Astrocyte (in vitro differentiated cells and primary cell): ENCODE measurements around the gene SLC12A4. TPM values are rescaled to one million over a fixed set of nuclear protein-coding genes. Genes with fewer than 3 reads are reported as not detected.
"Not testable (repeated sequence)": the region's sequence is repeated elsewhere in the genome, so short reads cannot be mapped to it uniquely, and the experiment has no call there.

ENCODE experiments used
- DNase-seq: peaks from one replicate; pipeline ENCODE4 v3.0.0-alpha.2; 2010; ENCODE audit warnings: low read depth
- FAIRE-seq: peaks from 2 replicates; lab custom pipeline; 2011; peaks lifted over from hg19 to GRCh38; lab: Jason Lieb, UNC
- H2AFZ ChIP-seq: 2 replicates; pipeline ENCODE4 v1.6.0; 2012; ENCODE audit warnings: low read depth, low read length, inconsistent platforms
- H3K27ac ChIP-seq: 2 replicates; pipeline ENCODE4 v1.5.1; 2011; ENCODE audit warnings: low read depth, low read length, inconsistent platforms
- H3K27me3 ChIP-seq: 2 replicates; pipeline ENCODE4 v1.6.0; 2011; ENCODE audit warnings: low read length, inconsistent platforms; ENCODE audit not compliant: insufficient read depth
- H3K36me3 ChIP-seq: 2 replicates; pipeline ENCODE4 v1.5.1; 2011; ENCODE audit warnings: low read length, inconsistent platforms; ENCODE audit not compliant: insufficient read depth
- H3K4me1 ChIP-seq: 2 replicates; pipeline ENCODE4 v1.5.1; 2011; ENCODE audit warnings: low read length, inconsistent platforms; ENCODE audit not compliant: insufficient read depth
- H3K4me2 ChIP-seq: 2 replicates; pipeline ENCODE4 v1.6.0; 2012; ENCODE audit warnings: low read length, inconsistent platforms
- H3K4me3 ChIP-seq: 2 replicates; pipeline ENCODE4 v1.5.1; 2011; ENCODE audit warnings: low read depth, mild to moderate bottlenecking, low read length, inconsistent platforms; ENCODE audit not compliant: insufficient read depth
- H3K79me2 ChIP-seq: 2 replicates; pipeline ENCODE4 v1.6.0; 2012; ENCODE audit warnings: mild to moderate bottlenecking, low read length, inconsistent platforms; ENCODE audit not compliant: insufficient read depth
- H3K9ac ChIP-seq: 2 replicates; pipeline ENCODE4 v1.6.0; 2012; ENCODE audit warnings: mild to moderate bottlenecking, low read length, inconsistent platforms
- H3K9me3 ChIP-seq: 2 replicates; pipeline ENCODE4 v1.5.1; 2012; ENCODE audit warnings: low read depth, mild to moderate bottlenecking, low read length, inconsistent platforms; ENCODE audit not compliant: insufficient read depth
- H4K20me1 ChIP-seq: 2 replicates; pipeline ENCODE4 v1.6.0; 2012; ENCODE audit warnings: low read length, inconsistent platforms; ENCODE audit not compliant: insufficient read depth
- H3K27ac Mint-ChIP-seq: one replicate; pipeline ENCODE4 v1.8.0; 2021; ENCODE audit warnings: mild to moderate bottlenecking, mixed read lengths; ENCODE audit not compliant: unreplicated experiment
- H3K27me3 Mint-ChIP-seq: one replicate; pipeline ENCODE4 v1.8.0; 2021; ENCODE audit warnings: low read depth, mixed read lengths; ENCODE audit not compliant: unreplicated experiment
- H3K36me3 Mint-ChIP-seq: one replicate; pipeline ENCODE4 v1.8.0; 2021; ENCODE audit warnings: low read depth, mixed read lengths; ENCODE audit not compliant: unreplicated experiment
- H3K4me1 Mint-ChIP-seq: one replicate; pipeline ENCODE4 v1.8.0; 2021; ENCODE audit warnings: low read depth, mixed read lengths; ENCODE audit not compliant: unreplicated experiment
- H3K4me3 Mint-ChIP-seq: one replicate; pipeline ENCODE4 v1.8.0; 2021; ENCODE audit warnings: mild to moderate bottlenecking, moderate library complexity, mixed read lengths; ENCODE audit not compliant: unreplicated experiment
- H3K9me3 Mint-ChIP-seq: one replicate; pipeline ENCODE4 v1.8.0; 2021; ENCODE audit warnings: mild to moderate bottlenecking, mixed read lengths; ENCODE audit not compliant: unreplicated experiment
- CTCF ChIP-seq: IDR thresholded peaks from 2 replicates; pipeline ENCODE4 v1.5.1; 2011; ENCODE audit warnings: low read depth, mild to moderate bottlenecking, inconsistent platforms, low read length, moderate library complexity; ENCODE audit not compliant: insufficient read depth
- EZH2 ChIP-seq: IDR thresholded peaks from 2 replicates; pipeline ENCODE4 v1.6.1; 2012; ENCODE audit warnings: mild to moderate bottlenecking, low read length, inconsistent platforms; ENCODE audit not compliant: insufficient read depth
- total RNA-seq: library from RNA; stranded (reverse); gene quantifications from 2 replicates; pipeline ENCODE4 v1.2.1, GENCODE V29; 2021

SLC12A4 gene
- total RNA-seq, 1 donor from 2014 or later: 118 TPM

GRCh38 chr16:68013440-68013839 lies 45.0 kb upstream of the SLC12A4 start:
- H3K36me3 Mint-ChIP-seq: no peaks in the 10 kb centered on the region
- no peaks in the 10 kb centered on the region for H4K20me1 ChIP-seq
- H3K27me3 ChIP-seq: no peaks in the 10 kb centered on the region
- H3K4me1 ChIP-seq: no peaks in the 10 kb centered on the region
- H3K4me1 Mint-ChIP-seq: no peaks in the 10 kb centered on the region
- no peak overlapping the region for H3K9ac ChIP-seq
- H3K4me3 ChIP-seq: no peak overlapping the region
- H3K4me2 ChIP-seq: no peak overlapping the region
- no peaks in the 10 kb centered on the region for H3K9me3 ChIP-seq
- no peak overlapping the region for H2AFZ ChIP-seq
- H3K9me3 Mint-ChIP-seq: no peaks in the 10 kb centered on the region
- H3K4me3 Mint-ChIP-seq: no peak overlapping the region
- H3K27ac ChIP-seq: no peak overlapping the region
- TF ChIP-seq CTCF (no peak), EZH2 (no peak)
- peaks cover 9% of the 10 kb centered on the region for H3K27me3 Mint-ChIP-seq
- H3K79me2 ChIP-seq: no peaks in the 10 kb centered on the region
- DNase-seq: no peak
- H3K27ac Mint-ChIP-seq: no peak overlapping the region
- FAIRE-seq: no peak
- H3K36me3 ChIP-seq: no peaks in the 10 kb centered on the region

GRCh38 chr16:68009872-68010271 lies 41.4 kb upstream of the SLC12A4 start:
- not testable (repeated sequence) for H3K4me3 Mint-ChIP-seq, H3K4me1 Mint-ChIP-seq, H3K9ac ChIP-seq, H3K4me1 ChIP-seq, H3K79me2 ChIP-seq, H3K36me3 ChIP-seq, H4K20me1 ChIP-seq, H2AFZ ChIP-seq, FAIRE-seq, H3K4me3 ChIP-seq, H3K4me2 ChIP-seq, H3K36me3 Mint-ChIP-seq, H3K27me3 Mint-ChIP-seq, H3K27ac Mint-ChIP-seq, DNase-seq, H3K27me3 ChIP-seq, H3K9me3 ChIP-seq, H3K9me3 Mint-ChIP-seq, H3K27ac ChIP-seq

GRCh38 chr16:68009157-68009735 lies 40.8 kb upstream of the SLC12A4 start:
- Mint-ChIP-seq H3K27me3 (peaks cover 7% of the 10 kb centered on the region), H3K4me3 (no peak overlapping the region), H3K4me1 (no peaks in the 10 kb centered on the region), H3K27ac (no peak overlapping the region), H3K36me3 (no peaks in the 10 kb centered on the region), H3K9me3 (no peaks in the 10 kb centered on the region)
- Histone ChIP-seq H3K4me3 (no peak overlapping the region), H3K36me3 (no peaks in the 10 kb centered on the region), H3K27me3 (no peaks in the 10 kb centered on the region), H3K27ac (no peak overlapping the region), H2AFZ (no peak overlapping the region), H3K4me2 (no peak overlapping the region), H4K20me1 (no peaks in the 10 kb centered on the region), H3K79me2 (no peaks in the 10 kb centered on the region), H3K9ac (no peak overlapping the region), H3K9me3 (no peaks in the 10 kb centered on the region), H3K4me1 (no peaks in the 10 kb centered on the region)
- FAIRE-seq (no peak), DNase-seq (no peak)
- TF ChIP-seq CTCF (no peak), EZH2 (no peak)
